Body of pancreas (tissue), 4 donors: Measurements from ENCODE around the gene INPP1. TPM values are rescaled to one million over a fixed set of nuclear protein-coding genes. Genes with fewer than 3 reads are reported as not detected.

Source experiments
- ATAC-seq: fragments of 150-250 bp; one replicate; pipeline ENCODE4 v1.9.1; 2016
- DNase-seq, 4 donors: peaks; one replicate each; pipeline ENCODE4 v3.0.0-alpha.2; 2019
- H3K27ac ChIP-seq, 4 donors: fragments of 200-600 bp; sonication (generic); 1 replicate in 3 of 4; 2 replicates in 1 of 4; pipeline versions ENCODE4 v1.5.1 to v1.6.1; 2016 to 2019; ENCODE audit warnings: mild to moderate bottlenecking in 1 of 4, mixed read lengths in 1 of 4, moderate library complexity in 1 of 4
- H3K27me3 ChIP-seq, 2 donors: fragments of 200-600 bp; sonication (generic); one replicate each; pipeline ENCODE4 v1.6.0; 2016; ENCODE audit warnings: mild to moderate bottlenecking in 1 of 2
- H3K36me3 ChIP-seq, 2 donors: fragments of 200-600 bp; sonication (generic); replicated peaks in 1 of 2; 2 replicates each; pipeline ENCODE4 v1.5.1; 2016; ENCODE audit warnings: low read depth in 2 of 2; ENCODE audit not compliant: insufficient read depth in 1 of 2
- H3K4me1 ChIP-seq: fragments of 200-600 bp; sonication (generic); one replicate; pipeline ENCODE4 v1.6.0; 2016
- H3K4me3 ChIP-seq, 2 donors: fragments of 200-600 bp; sonication (generic); 1 replicate in 1 of 2; 2 replicates in 1 of 2; pipeline ENCODE4 v1.5.1; 2016 to 2019
- H3K9me3 ChIP-seq, 3 donors: fragments of 200-600 bp; sonication (generic); 1 replicate in 2 of 3; 2 replicates in 1 of 3; pipeline ENCODE4 v1.5.1; 2016
- POLR2A ChIP-seq, 3 donors: fragments of 450-650 bp; IDR thresholded peaks; one replicate each; pipeline ENCODE4 v1.6.1; 2016; ENCODE audit warnings: antibody characterized with exemption in 3 of 3, mild to moderate bottlenecking in 2 of 3
- WGBS, 2 donors: methylation state at CpG; one replicate each; pipeline ENCODE4 v1.1.5; 2017; 5-methylcytosine and 5-hydroxymethylcytosine counted together
- intact Hi-C: fragments of 100-400 bp; cut with DNase I; formaldehyde crosslinking; loops from one replicate; pipeline ENCODE4 v1.15.1; 2023
- total RNA-seq, 2 donors: library from RNA; depleted of rRNA; stranded (reverse); fragments of >200 nt; gene quantifications; one replicate each; pipeline ENCODE4 v1.1.0, GENCODE V29; 2016
- TF ChIP-seq, protein P1 (sequence below), 7 experiments: fragments of 450-650 bp in 4 of 7; fragments of 200-600 bp in 3 of 7; sonication (generic) in 3 of 7; IDR thresholded peaks; one replicate each; pipeline ENCODE4 v1.5.1; 2016 to 2019; ENCODE audit warnings: antibody characterized with exemption in 7 of 7

INPP1 gene
- total RNA-seq, 2 donors from 2014 or later, result 17.6 to 19.8 TPM

DNA sequence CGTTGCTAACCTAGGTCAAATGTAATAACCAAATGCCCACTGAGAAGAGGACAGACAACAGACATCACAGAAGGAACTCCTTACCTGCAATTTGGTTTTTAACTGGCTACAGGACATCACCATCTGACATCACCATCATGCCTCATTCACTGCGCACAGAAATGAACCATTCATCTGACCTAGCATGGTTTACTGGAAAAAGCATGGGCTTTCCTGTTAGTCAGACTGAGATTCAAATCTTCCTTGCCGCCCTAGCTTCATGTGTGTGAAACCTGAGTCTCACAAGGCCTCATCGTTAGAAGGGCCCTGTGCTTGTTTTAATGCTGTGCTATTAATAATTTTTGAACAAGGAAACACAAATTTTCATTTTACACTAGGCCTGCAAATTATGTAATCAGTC lies 22.7 kb upstream of the INPP1 start:
- DNase-seq, result no peak
- intact Hi-C loops, result no loop called here
- H3K36me3 ChIP-seq, result no peaks in the 10 kb centered on the region
- no peak overlapping the region for H3K4me3 ChIP-seq
- H3K27ac ChIP-seq, result peak overlapping the region; percentile 72 to 94 (median 86)
- ATAC-seq, result no peak
- H3K4me1 ChIP-seq, result peaks cover 33% of the 10 kb centered on the region
- no peaks in the 10 kb centered on the region for H3K27me3 ChIP-seq
- no peak for TF ChIP-seq POLR2A (IDR thresholded peaks at IDR 0.05)
- TF ChIP-seq, protein P1, sequence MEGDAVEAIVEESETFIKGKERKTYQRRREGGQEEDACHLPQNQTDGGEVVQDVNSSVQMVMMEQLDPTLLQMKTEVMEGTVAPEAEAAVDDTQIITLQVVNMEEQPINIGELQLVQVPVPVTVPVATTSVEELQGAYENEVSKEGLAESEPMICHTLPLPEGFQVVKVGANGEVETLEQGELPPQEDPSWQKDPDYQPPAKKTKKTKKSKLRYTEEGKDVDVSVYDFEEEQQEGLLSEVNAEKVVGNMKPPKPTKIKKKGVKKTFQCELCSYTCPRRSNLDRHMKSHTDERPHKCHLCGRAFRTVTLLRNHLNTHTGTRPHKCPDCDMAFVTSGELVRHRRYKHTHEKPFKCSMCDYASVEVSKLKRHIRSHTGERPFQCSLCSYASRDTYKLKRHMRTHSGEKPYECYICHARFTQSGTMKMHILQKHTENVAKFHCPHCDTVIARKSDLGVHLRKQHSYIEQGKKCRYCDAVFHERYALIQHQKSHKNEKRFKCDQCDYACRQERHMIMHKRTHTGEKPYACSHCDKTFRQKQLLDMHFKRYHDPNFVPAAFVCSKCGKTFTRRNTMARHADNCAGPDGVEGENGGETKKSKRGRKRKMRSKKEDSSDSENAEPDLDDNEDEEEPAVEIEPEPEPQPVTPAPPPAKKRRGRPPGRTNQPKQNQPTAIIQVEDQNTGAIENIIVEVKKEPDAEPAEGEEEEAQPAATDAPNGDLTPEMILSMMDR (IDR thresholded peaks at IDR 0.05), result no peak
- H3K9me3 ChIP-seq, result no peaks in the 10 kb centered on the region
- 75 to 84% methylated on average over 4 of the region's 4 CpGs for WGBS, 2 donors

DNA sequence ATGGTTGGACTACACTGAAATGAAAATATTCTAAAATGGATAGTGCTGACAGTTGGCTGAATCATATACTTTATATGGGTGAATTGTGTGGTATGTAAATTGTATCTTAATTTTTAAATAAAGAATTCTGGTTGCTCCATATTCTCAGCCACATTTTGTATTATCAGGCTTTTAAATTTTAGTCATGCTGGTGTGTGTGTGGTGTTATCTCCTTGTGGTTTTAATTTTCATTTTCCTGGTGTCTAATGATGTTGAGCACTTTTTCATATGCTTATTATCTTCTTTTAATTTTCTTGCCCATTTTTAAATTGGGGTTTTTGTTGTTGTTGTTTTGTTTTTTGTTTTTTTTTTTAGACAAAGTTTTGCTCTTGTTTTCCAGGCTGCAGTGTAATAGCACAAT lies 20.0 kb upstream of the INPP1 start:
- TF ChIP-seq POLR2A (IDR thresholded peaks at IDR 0.05), result no peak
- TF ChIP-seq, protein P1 (IDR thresholded peaks at IDR 0.05), result no peak
- no peak for DNase-seq
- Histone ChIP-seq H3K36me3 (no peaks in the 10 kb centered on the region), H3K27ac (no peak overlapping the region), H3K4me3 (no peak overlapping the region), H3K9me3 (no peaks in the 10 kb centered on the region), H3K4me1 (peaks cover 6% of the 10 kb centered on the region), H3K27me3 (no peaks in the 10 kb centered on the region)
- no peak for ATAC-seq
- intact Hi-C loops, result no loop called here

DNA sequence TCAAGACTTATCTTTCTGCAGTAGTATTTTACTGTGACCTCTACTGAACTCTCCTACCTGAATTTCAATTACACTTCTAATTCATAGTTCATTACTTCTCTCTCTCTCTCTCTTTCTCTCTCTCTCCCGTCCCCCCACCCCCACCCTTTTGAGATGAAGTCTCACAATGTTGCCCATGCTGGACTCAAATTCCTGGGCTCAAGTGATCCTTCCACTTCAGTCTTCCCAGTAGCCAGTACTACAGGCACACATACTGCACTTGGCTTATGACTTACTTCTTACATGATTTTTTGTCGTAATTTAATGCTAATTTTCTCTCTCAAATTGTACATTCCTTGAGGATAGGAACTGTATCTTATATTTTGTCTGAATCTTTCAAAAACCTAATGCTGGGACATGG lies 17.8 kb upstream of the INPP1 start:
- no peaks in the 10 kb centered on the region for H3K4me1 ChIP-seq
- 50 to 51% methylated on average over 2 of the region's 2 CpGs for WGBS, 2 donors
- intact Hi-C loops, result no loop called here

DNA sequence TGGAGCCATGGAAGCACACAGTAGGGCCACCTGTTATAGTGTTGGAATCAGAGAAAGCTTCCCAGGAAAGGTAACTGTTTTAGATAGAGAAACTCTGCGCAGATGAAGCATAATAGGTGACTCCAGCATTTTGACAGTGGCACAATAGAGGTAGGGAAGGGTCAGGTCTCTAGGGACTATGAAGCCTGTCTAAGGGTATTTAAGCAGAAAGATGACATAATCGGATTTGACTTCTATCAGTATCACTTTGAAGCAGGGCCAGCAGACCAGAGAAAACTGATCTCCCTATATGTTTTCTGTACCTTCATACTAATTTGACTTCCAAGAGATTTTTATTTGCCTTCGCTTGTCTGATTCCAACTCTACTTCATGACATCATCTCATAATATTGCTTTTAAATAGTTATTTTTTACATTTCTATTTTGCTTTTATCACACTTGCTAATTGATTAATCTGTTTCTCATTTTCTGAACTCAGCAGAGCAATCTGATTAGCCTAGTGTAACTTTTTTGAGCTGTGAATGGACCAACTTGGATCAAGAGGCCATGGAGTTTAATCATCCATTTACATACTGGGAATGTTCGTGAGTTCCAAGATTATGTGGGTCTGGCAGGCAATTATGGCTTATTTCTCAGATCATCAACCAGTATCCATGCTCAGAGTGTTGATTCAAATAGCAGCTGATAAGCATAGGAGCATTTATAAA lies 15.4 kb upstream of the INPP1 start:
- ATAC-seq, result no peak
- Histone ChIP-seq H3K4me3 (no peak overlapping the region), H3K27ac (no peak overlapping the region), H3K27me3 (no peaks in the 10 kb centered on the region), H3K4me1 (no peaks in the 10 kb centered on the region), H3K9me3 (no peaks in the 10 kb centered on the region), H3K36me3 (no peaks in the 10 kb centered on the region)
- WGBS, 2 donors, result 68 to 73% methylated on average over 4 of the region's 4 CpGs
- DNase-seq, result no peak
- no peak for TF ChIP-seq POLR2A (IDR thresholded peaks at IDR 0.05)
- TF ChIP-seq, protein P1 (IDR thresholded peaks at IDR 0.05), result no peak
- intact Hi-C loops, result no loop called here

More for the DNA sequence above, 17.8 kb upstream of the INPP1 start:
- TF ChIP-seq, protein P1 (IDR thresholded peaks at IDR 0.05), result no peak
- TF ChIP-seq POLR2A (IDR thresholded peaks at IDR 0.05), result no peak
- Histone ChIP-seq H3K36me3 (no peaks in the 10 kb centered on the region), H3K4me3 (no peak overlapping the region), H3K9me3 (no peaks in the 10 kb centered on the region), H3K27me3 (no peaks in the 10 kb centered on the region), H3K27ac (no peak overlapping the region)
- no peak for ATAC-seq
- no peak for DNase-seq

DNA sequence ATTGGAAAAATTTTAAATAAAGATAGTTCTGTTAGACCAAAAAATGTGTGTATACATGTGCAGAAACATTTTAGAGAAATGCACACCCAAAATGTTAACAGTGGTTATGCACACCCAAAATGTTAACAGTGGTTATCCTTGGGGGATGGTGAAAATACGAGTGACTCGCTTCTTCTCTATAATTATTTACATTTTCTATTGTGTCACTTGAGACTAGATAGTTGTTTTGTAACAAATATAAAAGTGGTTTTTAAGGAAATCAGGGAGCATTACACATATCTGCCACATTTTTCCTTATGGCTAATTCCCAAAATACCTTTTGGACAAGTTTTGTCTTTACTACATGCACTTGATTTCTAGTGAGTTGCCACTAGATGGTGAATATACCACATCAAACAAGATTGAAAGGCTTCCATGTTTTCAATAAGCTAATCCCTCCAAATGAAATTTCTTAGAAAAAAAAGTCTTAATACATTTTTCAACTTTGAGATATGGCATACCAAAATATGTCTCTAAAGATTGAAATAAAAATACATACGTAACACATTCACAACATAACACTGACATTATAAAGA lies 14.7 kb upstream of the INPP1 start:
- TF ChIP-seq POLR2A (IDR thresholded peaks at IDR 0.05), result no peak
- TF ChIP-seq, protein P1 (IDR thresholded peaks at IDR 0.05), result peak in 5 of 7 experiments; percentile 22 to 55 (median 43)
- H3K4me3 ChIP-seq, result no peak overlapping the region
- no peaks in the 10 kb centered on the region for H3K27me3 ChIP-seq
- ATAC-seq (no peak), DNase-seq (no peak)
- no peak overlapping the region for H3K27ac ChIP-seq
- H3K9me3 ChIP-seq, result no peaks in the 10 kb centered on the region
- intact Hi-C loops, result no loop called here
- 84 to 90% methylated on average over 3 of the region's 3 CpGs for WGBS, 2 donors
- H3K36me3 ChIP-seq, result no peaks in the 10 kb centered on the region
- peaks cover 5% of the 10 kb centered on the region for H3K4me1 ChIP-seq
